Iris pigment epithelial cell (primary cell): ENCODE results near the gene TSHR.
"Not testable (repeated sequence)": the region's sequence is repeated elsewhere in the genome, so short reads cannot be mapped to it uniquely, and the experiment has no call there.

Experiments
- DNase-seq: peaks from one replicate; pipeline ENCODE4 v3.0.0-alpha.2; 2011; ENCODE audit warnings: low read depth

Gene TSHR

GRCh38 chr14:81068176-81068782 lies 112.9 kb downstream of the TSHR start:
- no peak for DNase-seq

GRCh38 chr14:81070511-81070910 lies 115.1 kb downstream of the TSHR start:
- no peak for DNase-seq

GRCh38 chr14:81085596-81085995 lies 130.2 kb downstream of the TSHR start:
- no peak for DNase-seq

- DNase-seq: no peak
These were observed 131.8 kb downstream of the TSHR start for GRCh38 chr14:81087230-81087629.

- no peak for DNase-seq
These were observed 135.7 kb downstream of the TSHR start for GRCh38 chr14:81091139-81091538.

- DNase-seq: no peak
These were observed 136.2 kb downstream of the TSHR start for GRCh38 chr14:81091660-81092059.

- no peak for DNase-seq
These were observed 138.2 kb downstream of the TSHR start for GRCh38 chr14:81093651-81094050.

GRCh38 chr14:81095539-81095938 lies 140.1 kb downstream of the TSHR start:
- no peak for DNase-seq

GRCh38 chr14:81096656-81097055 lies 141.2 kb downstream of the TSHR start:
- DNase-seq: no peak

- no peak for DNase-seq
These were observed 146.8 kb downstream of the TSHR start for GRCh38 chr14:81102217-81102616.

- no peak for DNase-seq
These were observed 148.0 kb downstream of the TSHR start for GRCh38 chr14:81103443-81103842.

- DNase-seq: no peak
These were observed 150.0 kb downstream of the TSHR start for GRCh38 chr14:81105378-81105777.

- no peak for DNase-seq
These were observed 150.5 kb downstream of the TSHR start for GRCh38 chr14:81105961-81106360.

- DNase-seq: no peak
These were observed 154.8 kb downstream of the TSHR start for GRCh38 chr14:81110186-81110585.

- no peak for DNase-seq
These were observed 157.8 kb downstream of the TSHR start for GRCh38 chr14:81113176-81113575.

GRCh38 chr14:81113945-81114820 lies 158.8 kb downstream of the TSHR start:
- DNase-seq: not testable (repeated sequence)

GRCh38 chr14:81120501-81120900 lies 165.1 kb downstream of the TSHR start:
- no peak for DNase-seq

- DNase-seq: no peak
These were observed 166.9 kb downstream of the TSHR start for GRCh38 chr14:81122326-81122725.

GRCh38 chr14:81123811-81124210 lies 168.4 kb downstream of the TSHR start:
- DNase-seq: no peak

GRCh38 chr14:81125536-81125935 lies 170.1 kb downstream of the TSHR start:
- DNase-seq: no peak

- DNase-seq: peak; percentile 40
These were observed 172.4 kb downstream of the TSHR start for GRCh38 chr14:81127785-81128184.

GRCh38 chr14:81129242-81129641 lies 173.8 kb downstream of the TSHR start:
- no peak for DNase-seq

GRCh38 chr14:81132468-81132867 lies 177.0 kb downstream of the TSHR start:
- DNase-seq: no peak

- DNase-seq: no peak
These were observed 178.0 kb downstream of the TSHR start for GRCh38 chr14:81133400-81133799.
